GM19328 (cell line): ENCODE results near the gene PSMC3.

Experiments used
- ATAC-seq: cut with Tn5 transposase; IDR thresholded peaks from one replicate; pipeline ENCODE4 v1.9.1; 2021; ENCODE audit warnings: mild to moderate bottlenecking, moderate library complexity; ENCODE audit not compliant: unreplicated experiment

Gene PSMC3

DNA sequence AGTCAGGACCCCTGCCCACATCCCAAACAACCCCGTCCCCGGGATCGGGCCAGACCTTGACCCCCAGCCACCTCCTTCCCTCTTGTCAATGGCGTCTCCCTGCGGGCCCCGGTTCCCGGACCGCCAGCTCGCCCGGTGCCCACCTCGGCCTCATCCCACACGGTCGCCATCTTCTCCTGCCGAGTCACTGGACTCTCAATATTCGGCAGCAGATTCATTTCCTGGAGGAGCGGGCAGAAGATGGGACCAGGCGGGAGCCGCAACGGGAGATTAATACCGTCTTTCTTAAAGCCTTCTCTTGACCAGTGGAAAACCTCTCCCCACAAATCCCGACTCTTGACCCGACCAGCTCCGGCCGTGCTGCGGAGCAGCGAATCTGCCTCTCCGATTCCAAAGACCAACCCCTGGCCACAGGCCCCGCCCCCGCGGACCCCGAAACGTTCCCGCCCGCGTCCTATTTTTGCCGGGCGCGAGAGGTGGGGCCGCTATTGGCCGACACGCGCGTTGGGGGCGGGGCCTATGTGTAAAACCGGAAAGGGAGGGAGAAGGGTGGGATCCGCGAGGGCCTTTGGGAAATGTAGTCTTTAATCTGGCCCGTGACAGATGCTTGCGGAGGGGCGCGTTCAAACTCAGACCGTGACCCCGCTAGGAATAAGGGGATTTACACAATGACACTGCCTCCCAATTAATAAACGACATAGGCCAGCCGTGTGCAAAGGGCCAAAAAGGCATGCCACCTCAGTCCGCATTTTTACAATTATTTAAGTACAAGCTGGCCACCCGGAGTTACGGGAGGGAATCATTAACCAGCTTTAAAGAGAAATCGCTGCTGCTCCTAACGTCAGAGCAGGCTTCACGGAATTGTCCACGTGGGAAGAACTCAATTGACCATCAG, at the start of gene PSMC3:
TSS of gene PSMC3 (minus strand) at position 378 of the 895 bp plus-strand sequence. CDS start at position 218, 160 bp downstream.
- peak; percentile 88 for ATAC-seq

GRCh38 chr11:47470671-47471070, 44.4 kb upstream of the PSMC3 start:
- no peak for ATAC-seq

DNA sequence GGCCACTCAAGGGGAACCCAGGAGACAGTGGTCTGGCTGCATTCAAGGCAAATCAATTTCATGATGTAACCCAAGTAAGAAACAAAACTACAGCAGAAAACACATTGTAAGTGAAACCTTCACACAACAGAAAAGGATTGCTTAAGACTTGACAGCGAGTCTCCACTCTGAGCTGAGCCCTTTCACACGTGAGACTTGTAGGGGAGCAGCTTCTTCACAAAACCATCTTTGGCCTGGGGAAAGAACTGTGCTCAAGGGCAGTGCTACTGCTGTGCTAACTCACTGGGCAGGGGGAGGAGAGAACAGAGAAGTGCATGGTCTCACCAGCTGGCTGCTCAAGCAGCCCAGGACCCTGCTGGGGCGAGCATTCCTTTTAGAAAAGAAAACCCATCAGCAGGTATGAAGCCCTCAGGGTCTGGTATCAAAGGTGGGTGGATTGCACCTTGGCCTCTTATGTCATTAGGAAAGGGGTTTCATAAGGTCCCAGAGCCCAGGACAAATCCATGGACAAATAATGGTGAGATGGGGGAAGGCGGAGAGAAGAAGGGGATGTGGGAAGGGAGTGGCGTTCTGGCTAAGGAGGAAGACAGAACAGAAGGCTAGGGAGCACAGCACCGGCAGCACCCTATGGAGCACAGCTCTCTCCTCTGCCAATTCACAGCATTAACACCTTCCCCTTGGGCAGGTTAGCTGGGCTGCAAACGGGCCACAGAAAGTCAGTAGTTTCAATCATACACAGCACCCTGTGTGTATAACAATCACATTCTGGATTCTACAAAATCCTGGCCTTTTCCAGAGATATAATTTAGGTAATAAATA, 43.3 kb upstream of the PSMC3 start:
- ATAC-seq = no peak

GRCh38 chr11:47468598-47469214, 42.5 kb upstream of the PSMC3 start:
- no peak for ATAC-seq

GRCh38 chr11:47467357-47467756, 41.1 kb upstream of the PSMC3 start:
- no peak for ATAC-seq

DNA sequence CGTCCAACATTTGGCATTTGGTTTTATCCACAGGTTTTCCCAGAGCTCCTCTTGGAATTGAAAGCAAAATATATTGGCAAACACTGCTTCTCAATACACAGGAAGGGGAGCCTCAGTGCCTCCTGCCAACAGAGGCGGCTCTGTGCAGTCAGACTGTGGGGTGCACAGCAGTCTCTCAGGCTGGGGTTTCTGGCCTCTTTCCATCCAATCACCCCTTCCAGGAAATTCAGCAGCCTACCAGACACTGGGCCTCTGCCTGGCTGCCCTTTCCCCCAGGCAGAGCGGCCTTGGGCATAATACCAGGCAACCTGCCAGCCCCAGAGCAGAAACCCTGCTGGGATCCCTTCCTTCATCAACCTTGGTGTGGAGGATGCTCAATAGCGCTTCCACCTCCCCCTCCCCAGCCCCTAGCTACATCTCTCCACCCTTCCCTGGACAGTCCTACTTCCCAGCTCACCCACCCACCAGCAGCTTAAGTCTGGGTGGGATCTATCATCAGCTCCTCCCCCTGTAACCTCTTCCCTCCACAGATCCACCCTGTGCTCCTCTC, 40.5 kb upstream of the PSMC3 start:
- no peak for ATAC-seq

- no peak for ATAC-seq
These were observed 40.0 kb upstream of the PSMC3 start for GRCh38 chr11:47466201-47466600.

DNA sequence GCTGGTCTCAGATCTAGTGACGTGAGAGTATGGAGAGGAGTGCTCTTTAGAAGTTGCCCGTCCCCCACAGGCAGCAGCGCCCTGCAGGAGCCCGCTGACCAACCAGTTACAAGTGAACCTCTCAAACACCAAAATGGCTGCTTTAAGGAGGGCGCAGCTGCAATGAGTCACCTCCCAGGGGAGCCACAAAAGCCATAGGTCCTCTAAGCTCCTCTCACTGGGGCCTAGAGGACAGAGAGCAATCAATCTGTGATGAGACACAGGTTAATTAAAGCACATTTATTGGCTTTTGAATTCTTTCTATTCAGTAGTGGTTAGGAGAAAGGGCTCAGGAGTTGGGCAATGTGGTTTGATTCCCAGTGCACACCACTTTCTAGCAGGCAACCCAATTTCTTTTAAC, 38.2 kb upstream of the PSMC3 start:
- ATAC-seq = no peak

DNA sequence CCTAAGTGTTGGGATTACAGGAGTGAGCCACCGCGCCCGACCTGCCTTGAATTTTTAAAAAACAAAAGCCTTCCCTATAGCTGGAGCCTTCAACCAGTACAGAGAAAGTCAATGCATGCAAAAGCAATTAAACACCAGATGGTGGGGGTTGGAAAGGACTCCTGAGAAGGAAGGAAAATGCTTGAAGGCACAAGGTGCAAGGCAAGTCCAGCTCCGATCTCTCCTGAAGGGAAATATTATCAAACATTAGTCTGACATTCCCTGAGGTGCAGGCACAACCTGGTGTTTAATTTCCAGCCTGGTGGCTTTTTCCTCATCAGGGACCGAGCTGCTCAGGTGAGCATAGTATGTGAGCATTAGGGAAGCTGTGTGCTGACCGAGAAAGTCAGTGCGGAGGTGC, 35.6 kb upstream of the PSMC3 start:
- ATAC-seq = no peak

GRCh38 chr11:47460571-47461235, 34.5 kb upstream of the PSMC3 start:
- no peak for ATAC-seq

DNA sequence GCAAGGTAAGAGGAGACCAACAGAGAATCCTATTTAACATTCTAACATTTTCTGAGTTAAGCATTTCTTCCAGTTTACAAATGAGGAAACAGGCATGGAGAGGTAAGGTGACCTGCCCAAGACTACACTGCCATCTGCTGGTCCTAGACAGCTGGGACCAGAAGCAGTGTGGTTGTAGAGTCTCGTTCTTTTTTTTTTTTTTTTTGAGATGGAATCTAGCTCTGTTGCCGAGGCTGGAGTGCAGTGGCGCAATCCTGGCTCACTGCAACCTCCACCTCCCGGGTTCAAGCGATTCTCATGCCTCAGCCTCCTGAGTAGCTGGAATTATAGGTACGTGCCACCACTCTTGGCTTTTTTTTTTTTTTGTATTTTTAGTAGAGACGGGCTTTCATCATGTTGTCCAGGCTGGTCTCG, 28.0 kb upstream of the PSMC3 start:
- ATAC-seq = peak; percentile 53

GRCh38 chr11:47453365-47453764, 27.1 kb upstream of the PSMC3 start:
- no peak for ATAC-seq

DNA sequence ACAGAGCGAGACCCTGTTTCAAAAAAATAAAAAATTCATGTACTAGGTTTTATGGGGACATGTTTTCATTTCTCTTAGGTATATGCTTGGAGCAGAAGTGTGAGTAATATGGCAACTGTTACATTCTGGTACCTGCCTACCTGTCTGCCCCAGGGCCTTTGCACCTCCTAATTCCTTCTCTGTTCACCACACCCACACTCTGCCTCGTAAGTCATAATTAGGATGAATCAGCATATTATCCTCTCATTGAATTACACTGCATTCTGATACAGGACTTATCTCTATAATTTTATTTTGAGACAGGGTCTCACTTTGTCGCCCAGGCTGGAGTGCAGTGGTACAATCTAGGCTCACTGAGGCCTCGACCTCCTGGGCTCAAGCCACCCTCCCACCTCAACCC, 25.8 kb upstream of the PSMC3 start:
- no peak for ATAC-seq

DNA sequence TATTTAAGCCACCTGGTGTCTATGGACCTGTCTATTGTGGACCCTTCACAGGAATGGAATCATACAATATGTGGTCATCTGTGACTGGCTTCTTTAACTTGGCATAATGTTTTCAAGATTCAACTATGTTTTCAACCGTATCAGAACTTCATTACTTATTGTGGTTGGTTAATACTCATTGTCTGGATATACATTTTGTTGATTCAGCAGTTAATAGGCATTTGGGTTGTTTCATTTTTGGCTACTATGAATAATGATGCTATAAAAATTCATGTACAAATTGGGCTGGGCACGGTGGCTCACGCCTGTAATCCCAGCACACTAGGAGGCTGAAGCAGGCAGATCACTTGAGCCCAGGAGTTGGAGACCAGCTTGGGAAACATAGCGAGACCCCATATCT, 25.2 kb upstream of the PSMC3 start:
- ATAC-seq = no peak

- ATAC-seq = no peak
These were observed 23.3 kb upstream of the PSMC3 start for GRCh38 chr11:47449541-47449940.

GRCh38 chr11:47448566-47449427, 22.6 kb upstream of the PSMC3 start, which contains the start of gene RAPSN:
RAPSN (minus strand) TSS chr11:47449136; CDS start chr11:47448964, 172 bp downstream.
- no peak for ATAC-seq

DNA sequence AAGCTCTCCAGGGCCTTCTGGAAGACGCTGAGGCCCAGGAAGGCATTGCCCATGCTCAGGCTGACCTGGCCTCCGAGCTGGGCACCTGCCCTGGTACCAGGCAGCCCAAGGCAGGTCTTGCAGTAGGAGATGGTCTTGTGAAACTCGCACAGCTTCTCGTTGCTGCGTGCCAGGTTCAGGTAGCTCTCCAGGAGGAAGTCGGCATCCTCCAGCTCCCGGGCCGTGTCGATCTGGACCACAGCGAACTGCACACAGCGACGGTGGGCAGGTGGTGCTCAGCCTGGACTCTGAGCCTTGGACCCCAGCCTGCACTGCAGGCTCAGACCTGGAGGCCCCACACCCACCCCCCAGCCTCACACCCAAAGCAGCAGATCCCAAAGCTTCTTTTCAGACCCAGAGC, 21.7 kb upstream of the PSMC3 start:
- ATAC-seq = no peak

GRCh38 chr11:47446833-47447232, 20.6 kb upstream of the PSMC3 start:
- no peak for ATAC-seq

DNA sequence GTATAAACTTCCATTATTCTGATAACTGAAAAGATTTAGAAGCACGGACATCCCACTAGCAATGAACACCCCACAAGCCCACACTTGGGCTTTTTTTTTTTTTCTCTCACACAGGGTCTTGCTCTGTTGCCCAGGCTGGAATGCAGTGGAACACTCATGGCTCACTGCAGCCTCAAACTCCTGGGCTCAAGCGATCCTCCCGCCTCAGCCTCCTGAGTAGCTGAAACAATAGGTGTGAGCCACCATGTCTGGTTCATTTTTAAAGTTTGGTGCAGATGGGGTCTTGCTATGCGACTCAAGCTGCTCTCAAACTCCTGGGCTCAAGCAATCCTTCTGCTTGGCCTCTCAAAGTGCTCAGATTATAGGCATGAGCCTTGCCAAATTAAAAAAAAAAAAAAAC, 19.6 kb upstream of the PSMC3 start:
- ATAC-seq = no peak

- no peak for ATAC-seq
These were observed 17.6 kb upstream of the PSMC3 start for GRCh38 chr11:47443817-47444216.
